ENCODE measurements around the gene SLC35F2.

GRCh38 chr11:107791343-107792048 is 67.1 kb downstream of the SLC35F2 start:
- no peak for TF ChIP-seq TARDBP (CRISPR knock-in tag; IDR thresholded peaks at IDR 0.05)
- TF ChIP-seq HMG20A (CRISPR knock-in tag; IDR thresholded peaks at IDR 0.05; ENCODE audit: borderline replicate concordance) = no peak
- TF ChIP-seq SP1 (IDR thresholded peaks at IDR 0.05) = no peak
- no peak for TF ChIP-seq SP1 (CRISPR knock-in tag; IDR thresholded peaks at IDR 0.05)
- TF ChIP-seq SKIL (CRISPR knock-in tag; IDR thresholded peaks at IDR 0.05; ENCODE audit: borderline replicate concordance) = no peak
- no peak for TF ChIP-seq MATR3 (CRISPR knock-in tag; IDR thresholded peaks at IDR 0.05)
- TF ChIP-seq XRCC5 (optimal IDR thresholded peaks at IDR 0.05; ENCODE audit: low read length) = no peak
- TF ChIP-seq RERE (CRISPR knock-in tag; IDR thresholded peaks at IDR 0.05; ENCODE audit: low read depth) = no peak
- TF ChIP-seq HNF4A (CRISPR knock-in tag; IDR thresholded peaks at IDR 0.05) = no peak
- TF ChIP-seq STAT6 (CRISPR knock-in tag; IDR thresholded peaks at IDR 0.05; ENCODE audit: borderline replicate concordance) = no peak

All from HepG2 (cell line).